Heart left ventricle (tissue), 13 donors: Measurements from ENCODE around the gene BRWD1.

Experiments
- POLR2A ChIP-seq, 2 donors: fragments of 450-650 bp; IDR thresholded peaks; one replicate each; pipeline ENCODE4 v1.6.1; 2017; ENCODE audit warnings: antibody characterized with exemption in 2 of 2, mild to moderate bottlenecking in 2 of 2, moderate library complexity in 2 of 2
- TF ChIP-seq, protein P1 (sequence below), 12 donors: fragments of 200-600 bp; sonication (generic) in 4 of 12; IDR thresholded peaks; one replicate each; pipeline versions ENCODE4 v1.5.0 to v1.8.0; 2018 to 2022; ENCODE audit warnings: antibody characterized with exemption in 12 of 12, mild to moderate bottlenecking in 5 of 12
- donor health status: ischemic (EF 13 %, LVEDD 7.1; RV severe dilation, severe dysfunction).
- donor health status: DM: no; HTN: yes; CAD: no.
- donor health status: DM: no; HTN: no; CAD: no.
- donor health status: ischemic (EF 25% LVEDD 6.9; RV normal size, moderate dysfunction).
- donor health status: ischemic (EF 25% LVEDD 5.7; RV mildly dilated, moderate dysfunction).
- donor health status: ischemic (EF 35%, LVEDD 5.7; RV mildly dilated, moderate dysfunction).
- donor health status: nonischemic (EF 11% LVEDD 7.7; RV severe dilation, severe dysfunction).
- donor health status: DM: yes; HTN: yes; CAD: no.
- donor health status: PGD.
- donor health status: ischemic (EF 29% LVEDD 5.4; RV normal size, mild dysfunction).
- donor health status: nonischemic (EF 23%, LVEDD 6.1; RV moderate dilation, normal function).

GRCh38 chr21:39182016-39182415, 131.4 kb downstream of the BRWD1 start:
- TF ChIP-seq, protein P1, sequence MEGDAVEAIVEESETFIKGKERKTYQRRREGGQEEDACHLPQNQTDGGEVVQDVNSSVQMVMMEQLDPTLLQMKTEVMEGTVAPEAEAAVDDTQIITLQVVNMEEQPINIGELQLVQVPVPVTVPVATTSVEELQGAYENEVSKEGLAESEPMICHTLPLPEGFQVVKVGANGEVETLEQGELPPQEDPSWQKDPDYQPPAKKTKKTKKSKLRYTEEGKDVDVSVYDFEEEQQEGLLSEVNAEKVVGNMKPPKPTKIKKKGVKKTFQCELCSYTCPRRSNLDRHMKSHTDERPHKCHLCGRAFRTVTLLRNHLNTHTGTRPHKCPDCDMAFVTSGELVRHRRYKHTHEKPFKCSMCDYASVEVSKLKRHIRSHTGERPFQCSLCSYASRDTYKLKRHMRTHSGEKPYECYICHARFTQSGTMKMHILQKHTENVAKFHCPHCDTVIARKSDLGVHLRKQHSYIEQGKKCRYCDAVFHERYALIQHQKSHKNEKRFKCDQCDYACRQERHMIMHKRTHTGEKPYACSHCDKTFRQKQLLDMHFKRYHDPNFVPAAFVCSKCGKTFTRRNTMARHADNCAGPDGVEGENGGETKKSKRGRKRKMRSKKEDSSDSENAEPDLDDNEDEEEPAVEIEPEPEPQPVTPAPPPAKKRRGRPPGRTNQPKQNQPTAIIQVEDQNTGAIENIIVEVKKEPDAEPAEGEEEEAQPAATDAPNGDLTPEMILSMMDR (IDR thresholded peaks at IDR 0.05), result no peak
- no peak for TF ChIP-seq POLR2A (IDR thresholded peaks at IDR 0.05)
